Liver (tissue), 9 donors: ENCODE results near the gene HTR3B. TPM values are rescaled to one million over a fixed set of nuclear protein-coding genes. Genes with fewer than 3 reads are reported as not detected.
"Not testable (repeated sequence)": the region's sequence is repeated elsewhere in the genome, so short reads cannot be mapped to it uniquely, and the experiment has no call there.

ENCODE experiments used
- DNase-seq: peaks from one replicate; pipeline ENCODE4 v3.0.0-alpha.2; 2017; ENCODE audit warnings: low spot score
- H3K27ac ChIP-seq, 2 donors: one replicate each; pipeline ENCODE4 v1.7.0; 2013; ENCODE audit warnings: inconsistent platforms in 2 of 2, low read length in 2 of 2, control low read depth in 1 of 2, low read depth in 1 of 2, mild to moderate bottlenecking in 1 of 2
- H3K27me3 ChIP-seq, 4 donors: one replicate each; pipeline versions ENCODE4 v1.6.1 to v1.7.0; 2013; ENCODE audit warnings: low read length in 3 of 4, inconsistent platforms in 1 of 4, mild to moderate bottlenecking in 1 of 4, moderate library complexity in 1 of 4; ENCODE audit not compliant: control insufficient read depth in 4 of 4, insufficient read depth in 4 of 4
- H3K36me3 ChIP-seq, 4 donors: one replicate each; pipeline versions ENCODE4 v1.6.1 to v1.7.0; 2013; ENCODE audit warnings: low read length in 3 of 4, mild to moderate bottlenecking in 3 of 4, low read depth in 1 of 4, moderate library complexity in 1 of 4; ENCODE audit not compliant: control insufficient read depth in 4 of 4, insufficient read depth in 3 of 4
- H3K4me1 ChIP-seq, 4 donors: one replicate each; pipeline versions ENCODE4 v1.6.1 to v1.7.0; 2013; ENCODE audit warnings: low read length in 3 of 4, mild to moderate bottlenecking in 3 of 4, moderate library complexity in 1 of 4; ENCODE audit not compliant: control insufficient read depth in 4 of 4, insufficient read depth in 4 of 4
- H3K4me3 ChIP-seq, 3 donors: one replicate each; pipeline versions ENCODE4 v1.6.1 to v1.7.0; 2013; ENCODE audit warnings: low read length in 3 of 3, control low read depth in 1 of 3, low read depth in 1 of 3, mild to moderate bottlenecking in 1 of 3
- H3K9ac ChIP-seq, 2 donors: one replicate each; pipeline ENCODE4 v1.7.0; 2013; ENCODE audit warnings: low read length in 2 of 2, mild to moderate bottlenecking in 2 of 2, moderate library complexity in 2 of 2, control low read depth in 1 of 2, low read depth in 1 of 2
- H3K9me3 ChIP-seq, 4 donors: one replicate each; pipeline versions ENCODE4 v1.6.1 to v1.7.0; 2013; ENCODE audit warnings: low read length in 3 of 4; ENCODE audit not compliant: control insufficient read depth in 4 of 4
- EGR1 ChIP-seq, 2 donors: IDR thresholded peaks; 2 replicates each; pipeline ENCODE4 v1.6.1; 2016 to 2018; ENCODE audit warnings: antibody characterized with exemption in 2 of 2, low read depth in 2 of 2
- FOXA1 ChIP-seq: IDR thresholded peaks from 2 replicates; pipeline ENCODE4 v1.6.1; 2016; ENCODE audit warnings: antibody characterized with exemption
- FOXA2 ChIP-seq: IDR thresholded peaks from 2 replicates; pipeline ENCODE4 v1.6.1; 2016; ENCODE audit warnings: antibody characterized with exemption
- GABPA ChIP-seq, 2 donors: IDR thresholded peaks in 1 of 2; conservative IDR thresholded peaks in 1 of 2; 2 replicates each; pipeline ENCODE4 v1.6.1; 2016; ENCODE audit warnings: antibody characterized with exemption in 2 of 2, mild to moderate bottlenecking in 1 of 2, moderate library complexity in 1 of 2
- HNF4A ChIP-seq, 2 donors: conservative IDR thresholded peaks; 2 replicates each; pipeline ENCODE4 v1.6.1; 2016; ENCODE audit warnings: antibody characterized with exemption in 2 of 2, mild to moderate bottlenecking in 2 of 2
- HNF4G ChIP-seq: IDR thresholded peaks from 2 replicates; pipeline ENCODE4 v1.6.1; 2016; ENCODE audit warnings: antibody characterized with exemption
- JUND ChIP-seq, 2 donors: IDR thresholded peaks; 2 replicates each; pipeline ENCODE4 v1.6.1; 2016; ENCODE audit warnings: antibody characterized with exemption in 2 of 2
- NR2F2 ChIP-seq: IDR thresholded peaks from 2 replicates; pipeline ENCODE4 v1.6.1; 2016; ENCODE audit warnings: antibody characterized with exemption
- RAD21 ChIP-seq, 2 donors: IDR thresholded peaks; 2 replicates each; pipeline ENCODE4 v1.6.1; 2016; ENCODE audit warnings: antibody characterized with exemption in 2 of 2, mild to moderate bottlenecking in 2 of 2
- RXRA ChIP-seq, 2 donors: IDR thresholded peaks; 2 replicates each; pipeline ENCODE4 v1.6.1; 2017 to 2018; ENCODE audit warnings: antibody characterized with exemption in 2 of 2, mild to moderate bottlenecking in 1 of 2
- YY1 ChIP-seq: IDR thresholded peaks from 2 replicates; pipeline ENCODE4 v1.6.1; 2016; ENCODE audit warnings: antibody characterized with exemption, mild to moderate bottlenecking
- WGBS: extraction: QIAGEN DNeasy Blood & Tissue Kit; methylation state at CpG from one replicate; pipeline ENCODE4 v1.1.7; 2013; 5-methylcytosine and 5-hydroxymethylcytosine counted together
- polyA plus RNA-seq, 2 donors: library from polyadenylated mRNA; stranded (reverse) in 1 of 2; unstranded in 1 of 2; fragments of 200-250 nt in 1 of 2; fragments of >200 nt in 1 of 2; fragmentation: Nextera tagmentation in 1 of 2; extraction: Ambion mirVana in 1 of 2; gene quantifications; one replicate each; pipeline versions ENCODE4 v1.2.1 to v1.2.3, GENCODE V29; 2013 to 2015
- total RNA-seq, 2 donors: library from RNA; depleted of rRNA; stranded (reverse); fragments of >200 nt; gene quantifications; one replicate each; pipeline ENCODE4 v1.2.3, GENCODE V29; 2014
- TF ChIP-seq, protein P1 (sequence below): IDR thresholded peaks from 2 replicates; pipeline ENCODE4 v1.6.1; 2016; ENCODE audit warnings: antibody characterized with exemption
- TF ChIP-seq, protein P2 (sequence below): IDR thresholded peaks from 2 replicates; pipeline ENCODE4 v1.6.1; 2016; ENCODE audit warnings: antibody characterized with exemption
- donor health status: healthy.
- donor health status: healthy.
- donor health status: healthy.
- donor health status: healthy.
- donor health status: healthy.

HTR3B gene
- total and polyA plus RNA-seq, 4 donors = not detected

DNA sequence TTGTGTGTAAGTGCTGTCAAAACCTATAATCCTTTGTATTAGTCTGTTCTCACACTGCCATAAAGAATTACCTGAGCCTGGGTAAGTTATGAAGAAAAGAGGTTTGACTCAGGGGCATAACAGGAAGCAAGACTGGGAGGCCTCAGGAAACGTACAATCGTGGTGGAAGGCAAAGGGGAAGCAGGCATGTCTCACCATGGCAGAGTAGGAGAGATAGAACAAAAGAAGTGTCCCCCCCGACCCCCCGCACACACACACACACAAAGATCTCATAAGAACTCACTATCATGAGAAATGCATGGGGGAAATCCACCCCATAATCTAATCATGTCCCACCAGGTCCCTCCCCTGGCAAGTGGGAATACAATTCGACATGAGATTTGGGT is 26.9 kb upstream of the HTR3B start (continued):
- TF ChIP-seq RXRA (IDR thresholded peaks at IDR 0.05) = no peak
- no peak for TF ChIP-seq FOXA2
- no peak for TF ChIP-seq HNF4G
- no peak for TF ChIP-seq YY1
- TF ChIP-seq JUND (IDR thresholded peaks at IDR 0.05) = no peak

DNA sequence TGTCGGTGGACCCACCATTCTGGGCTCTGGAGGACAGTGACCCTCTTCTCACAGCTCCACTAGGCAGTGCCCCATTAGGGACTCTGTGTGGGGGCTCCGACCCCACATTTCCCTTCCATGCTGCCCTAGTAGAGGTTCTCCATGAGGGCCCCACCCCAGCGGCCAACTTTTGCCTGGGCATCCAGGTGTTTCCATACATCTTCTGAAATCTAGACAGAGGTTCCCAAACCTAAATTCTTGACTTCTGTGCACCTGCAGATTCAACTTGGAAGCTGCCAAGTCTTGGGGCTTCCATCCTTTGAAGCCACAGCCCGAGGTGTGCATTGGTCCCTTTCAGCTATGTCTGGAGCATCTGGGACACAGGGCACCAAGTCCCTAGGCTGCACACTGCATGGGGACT is 25.1 kb upstream of the HTR3B start:
- not testable (repeated sequence) for H3K27ac ChIP-seq, H3K9ac ChIP-seq, H3K4me1 ChIP-seq, H3K4me3 ChIP-seq, H3K36me3 ChIP-seq, DNase-seq, H3K27me3 ChIP-seq, H3K9me3 ChIP-seq
- 94% methylated on average over 4 of the region's 4 CpGs for WGBS

DNA sequence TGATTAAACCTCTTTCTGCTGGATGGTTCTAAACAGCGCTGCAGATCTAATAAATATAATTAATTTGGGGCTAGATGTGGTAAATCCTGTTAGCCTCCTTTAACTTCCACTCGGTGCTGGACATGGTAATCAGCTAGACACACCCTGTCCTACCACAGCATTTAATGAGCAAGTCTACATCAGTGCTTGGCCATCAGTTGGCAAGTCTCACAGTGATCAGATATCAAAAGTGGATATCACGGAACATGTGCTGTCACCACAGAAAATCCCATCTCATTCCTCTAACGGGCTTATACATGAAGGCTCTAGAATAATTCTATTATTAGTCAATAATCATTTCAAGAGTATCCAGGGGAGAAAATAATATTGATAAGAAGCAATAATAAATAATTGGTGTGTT is 23.6 kb upstream of the HTR3B start:
- WGBS = 86% methylated on average over 4 of the region's 4 CpGs
- Histone ChIP-seq H3K36me3 (no peaks in the 10 kb centered on the region), H3K27ac (no peak overlapping the region), H3K4me1 (peaks cover 0 to 3% (median 0%) of the 10 kb centered on the region in 4 donors), H3K9me3 (no peaks in the 10 kb centered on the region), H3K9ac (no peak overlapping the region), H3K4me3 (no peak overlapping the region), H3K27me3 (no peaks in the 10 kb centered on the region)
- TF ChIP-seq RAD21 (IDR thresholded peaks at IDR 0.05) = no peak
- no peak for TF ChIP-seq EGR1 (IDR thresholded peaks at IDR 0.05; ENCODE audit: low read depth in 2 of 2)
- TF ChIP-seq, protein P1, sequence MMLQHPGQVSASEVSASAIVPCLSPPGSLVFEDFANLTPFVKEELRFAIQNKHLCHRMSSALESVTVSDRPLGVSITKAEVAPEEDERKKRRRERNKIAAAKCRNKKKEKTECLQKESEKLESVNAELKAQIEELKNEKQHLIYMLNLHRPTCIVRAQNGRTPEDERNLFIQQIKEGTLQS = no peak
- TF ChIP-seq, protein P2, sequence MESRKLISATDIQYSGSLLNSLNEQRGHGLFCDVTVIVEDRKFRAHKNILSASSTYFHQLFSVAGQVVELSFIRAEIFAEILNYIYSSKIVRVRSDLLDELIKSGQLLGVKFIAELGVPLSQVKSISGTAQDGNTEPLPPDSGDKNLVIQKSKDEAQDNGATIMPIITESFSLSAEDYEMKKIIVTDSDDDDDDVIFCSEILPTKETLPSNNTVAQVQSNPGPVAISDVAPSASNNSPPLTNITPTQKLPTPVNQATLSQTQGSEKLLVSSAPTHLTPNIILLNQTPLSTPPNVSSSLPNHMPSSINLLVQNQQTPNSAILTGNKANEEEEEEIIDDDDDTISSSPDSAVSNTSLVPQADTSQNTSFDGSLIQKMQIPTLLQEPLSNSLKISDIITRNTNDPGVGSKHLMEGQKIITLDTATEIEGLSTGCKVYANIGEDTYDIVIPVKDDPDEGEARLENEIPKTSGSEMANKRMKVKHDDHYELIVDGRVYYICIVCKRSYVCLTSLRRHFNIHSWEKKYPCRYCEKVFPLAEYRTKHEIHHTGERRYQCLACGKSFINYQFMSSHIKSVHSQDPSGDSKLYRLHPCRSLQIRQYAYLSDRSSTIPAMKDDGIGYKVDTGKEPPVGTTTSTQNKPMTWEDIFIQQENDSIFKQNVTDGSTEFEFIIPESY = no peak
- TF ChIP-seq HNF4G = no peak
- TF ChIP-seq GABPA (IDR thresholded peaks at IDR 0.05 in 1 of 2, conservative IDR thresholded peaks at IDR 0.05 in 1 of 2) = no peak
- no peak for TF ChIP-seq YY1
- no peak for TF ChIP-seq NR2F2
- no peak for DNase-seq

DNA sequence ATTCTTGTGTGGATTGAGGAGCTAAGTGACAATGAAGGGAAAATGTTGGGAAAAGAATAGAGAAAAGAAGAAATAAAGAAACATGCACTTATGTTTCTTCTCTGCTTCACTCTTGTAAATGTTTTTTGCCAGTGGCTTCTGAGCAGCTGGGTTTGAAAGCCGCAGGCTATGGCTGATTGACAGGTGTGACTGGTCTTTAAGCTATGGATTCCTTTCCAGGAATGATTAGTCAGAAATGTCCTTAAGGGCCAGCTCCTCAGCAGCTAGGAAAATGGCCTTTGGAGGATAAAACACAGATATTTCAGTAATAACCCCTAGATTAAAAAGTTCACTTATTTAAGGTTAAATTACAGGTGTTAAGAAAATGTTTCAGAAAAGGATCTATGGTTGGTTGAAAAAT is 22.7 kb upstream of the HTR3B start:
- WGBS = 95% methylated on average over 1 of the region's 1 CpG
- H3K9ac ChIP-seq = no peak overlapping the region
- H3K27me3 ChIP-seq = no peaks in the 10 kb centered on the region
- no peak overlapping the region for H3K4me3 ChIP-seq
- H3K36me3 ChIP-seq = no peaks in the 10 kb centered on the region
- TF ChIP-seq GABPA (IDR thresholded peaks at IDR 0.05 in 1 of 2, conservative IDR thresholded peaks at IDR 0.05 in 1 of 2) = no peak
- TF ChIP-seq FOXA2 = no peak
- no peak for TF ChIP-seq HNF4A (conservative IDR thresholded peaks at IDR 0.05)
- TF ChIP-seq FOXA1 = no peak
- no peak for DNase-seq
- no peaks in the 10 kb centered on the region for H3K4me1 ChIP-seq
- no peak overlapping the region for H3K27ac ChIP-seq
- H3K9me3 ChIP-seq = no peaks in the 10 kb centered on the region
